Thoracic aorta (tissue), 2 donors: Measurements from ENCODE around the gene SLC2A5. TPM values are rescaled to one million over a fixed set of nuclear protein-coding genes. Genes with fewer than 3 reads are reported as not detected.

ENCODE experiments used
- ATAC-seq: fragments of 150-250 bp; one replicate; pipeline ENCODE4 v1.8.0; 2017; ENCODE audit warnings: low read depth; ENCODE audit not compliant: insufficient number of reproducible peaks, low FRiP score
- DNase-seq: peaks from one replicate; pipeline ENCODE4 v3.0.0-alpha.2; 2020; ENCODE audit warnings: low spot score
- H3K27ac ChIP-seq, 2 donors: fragments of 200-600 bp; sonication (generic); 1 replicate in 1 of 2; 2 replicates in 1 of 2; pipeline ENCODE4 v1.5.1; 2016; ENCODE audit warnings: mild to moderate bottlenecking in 2 of 2, moderate library complexity in 2 of 2
- H3K27me3 ChIP-seq: fragments of 200-600 bp; sonication (generic); replicated peaks from 2 replicates; pipeline ENCODE4 v1.6.0; 2016; ENCODE audit warnings: mild to moderate bottlenecking; ENCODE audit not compliant: insufficient read depth
- H3K36me3 ChIP-seq: fragments of 200-600 bp; sonication (generic); one replicate; pipeline ENCODE4 v1.5.1; 2016
- H3K4me1 ChIP-seq, 2 donors: fragments of 200-600 bp; sonication (generic); 1 replicate in 1 of 2; 2 replicates in 1 of 2; pipeline versions ENCODE4 v1.5.1 to v1.6.0; 2016; ENCODE audit warnings: low read depth in 2 of 2, mild to moderate bottlenecking in 1 of 2; ENCODE audit not compliant: control insufficient read depth in 1 of 2
- H3K4me3 ChIP-seq: fragments of 200-600 bp; sonication (generic); 2 replicates; pipeline ENCODE4 v1.5.1; 2016; ENCODE audit warnings: mild to moderate bottlenecking
- H3K9me3 ChIP-seq: fragments of 200-600 bp; sonication (generic); 2 replicates; pipeline ENCODE4 v1.5.1; 2016
- CTCF ChIP-seq: fragments of 200-600 bp; sonication (generic); IDR thresholded peaks from one replicate; pipeline ENCODE4 v1.5.1; 2019; ENCODE audit warnings: antibody characterized with exemption
- total RNA-seq, 2 donors: library from RNA; depleted of rRNA; stranded (reverse); fragments of >200 nt; gene quantifications; one replicate each; pipeline versions ENCODE4 v1.1.0 to v1.2.3, GENCODE V29; 2016

The SLC2A5 gene
- total RNA-seq, 2 donors from 2014 or later, result 3.9 to 14.7 TPM

- no peak overlapping the region for H3K4me3 ChIP-seq
- peaks cover 3 to 20% of the 10 kb centered on the region in 2 donors for H3K4me1 ChIP-seq
- TF ChIP-seq CTCF, result no peak
- ATAC-seq, result no peak
- no peaks in the 10 kb centered on the region for H3K36me3 ChIP-seq
- no peaks in the 10 kb centered on the region for H3K9me3 ChIP-seq
- H3K27ac ChIP-seq, result no peak overlapping the region
- no peak for DNase-seq
- H3K27me3 ChIP-seq, result no peaks in the 10 kb centered on the region
Measured at GRCh38 chr1:9088807-9089206, 19.4 kb upstream of the SLC2A5 start.

- DNase-seq, result no peak
- no peak overlapping the region for H3K4me3 ChIP-seq
- H3K27ac ChIP-seq, result no peak overlapping the region
- no peak for TF ChIP-seq CTCF
- H3K27me3 ChIP-seq, result no peaks in the 10 kb centered on the region
- no peak for ATAC-seq
- H3K4me1 ChIP-seq, result peaks cover 3 to 20% of the 10 kb centered on the region in 2 donors
- no peaks in the 10 kb centered on the region for H3K9me3 ChIP-seq
- no peaks in the 10 kb centered on the region for H3K36me3 ChIP-seq
Measured at GRCh38 chr1:9087411-9088125, 18.1 kb upstream of the SLC2A5 start.

- no peaks in the 10 kb centered on the region for H3K9me3 ChIP-seq
- no peaks in the 10 kb centered on the region for H3K27me3 ChIP-seq
- DNase-seq (no peak), ATAC-seq (no peak)
- TF ChIP-seq CTCF, result no peak
- H3K4me3 ChIP-seq, result no peak overlapping the region
- peaks cover 3 to 20% of the 10 kb centered on the region in 2 donors for H3K4me1 ChIP-seq
- H3K36me3 ChIP-seq, result no peaks in the 10 kb centered on the region
- no peak overlapping the region for H3K27ac ChIP-seq
Measured at GRCh38 chr1:9086796-9087195, 17.4 kb upstream of the SLC2A5 start.

- Histone ChIP-seq H3K4me1 (peaks cover 3 to 20% of the 10 kb centered on the region in 2 donors), H3K36me3 (no peaks in the 10 kb centered on the region), H3K27ac (no peak overlapping the region), H3K9me3 (no peaks in the 10 kb centered on the region), H3K27me3 (no peaks in the 10 kb centered on the region), H3K4me3 (no peak overlapping the region)
- DNase-seq (no peak), ATAC-seq (no peak)
- no peak for TF ChIP-seq CTCF
Measured at GRCh38 chr1:9086045-9086444, 16.6 kb upstream of the SLC2A5 start.

GRCh38 chr1:9085306-9085940 is 16.0 kb upstream of the SLC2A5 start:
- DNase-seq (no peak), ATAC-seq (no peak)
- Histone ChIP-seq H3K4me3 (no peak overlapping the region), H3K27ac (peak overlapping the region; percentile 15 to 31), H3K4me1 (peaks cover 3 to 20% of the 10 kb centered on the region in 2 donors), H3K36me3 (no peaks in the 10 kb centered on the region), H3K9me3 (no peaks in the 10 kb centered on the region), H3K27me3 (no peaks in the 10 kb centered on the region)
- TF ChIP-seq CTCF, result no peak
